Endothelial cell of umbilical vein (primary cell): Measurements from ENCODE around the gene TH. TPM values are rescaled to one million over a fixed set of nuclear protein-coding genes. Genes with fewer than 3 reads are reported as not detected.

Experiments used
- BruUV-seq: library from RNA; stranded (reverse); fragments of 400-500 nt; replicated peaks from 2 replicates; lab custom pipeline; 2021; lab: Mats Ljungman, UMichigan
- CTCF ChIA-PET: fragments of 300-600, 350-600 bp; sonication (Branson Sonifier 250); formaldehyde crosslinking; loops from one replicate; lab custom pipeline; 2021; ENCODE audit warnings: antibody characterized with exemption, inconsistent platforms; lab: Charles Lee
- POLR2A ChIA-PET: fragments of 300-600, 350-600 bp; sonication (Branson Sonifier 250); formaldehyde crosslinking; loops from one replicate; lab custom pipeline; 2021; ENCODE audit warnings: antibody characterized with exemption, inconsistent platforms; lab: Charles Lee
- DNase-seq: peaks from one replicate; pipeline ENCODE4 v3.0.0-alpha.2; 2011; ENCODE audit warnings: low read depth, low spot score
- FAIRE-seq: peaks from 2 replicates; lab custom pipeline; 2011; peaks lifted over from hg19 to GRCh38; lab: Jason Lieb, UNC
- H2AFZ ChIP-seq: 2 replicates; pipeline ENCODE4 v1.6.0; 2012; ENCODE audit warnings: low read depth, low read length, control low read depth, inconsistent platforms
- H3K27ac ChIP-seq: 2 replicates; pipeline ENCODE4 v1.5.1; 2011; ENCODE audit warnings: low read depth, mild to moderate bottlenecking, control low read depth, low read length, moderate library complexity; ENCODE audit not compliant: insufficient read depth
- H3K27me3 ChIP-seq, 2 experiments: 2 replicates each; pipeline versions ENCODE4 v1.6.0 to v1.6.1; 2011; ENCODE audit warnings: low read length in 2 of 2, mixed read lengths in 1 of 2; ENCODE audit not compliant: control insufficient read depth in 2 of 2, insufficient read depth in 2 of 2
- H3K36me3 ChIP-seq, 2 experiments: 2 replicates in 1 of 2; 3 replicates in 1 of 2; pipeline ENCODE4 v1.5.1; 2011; ENCODE audit warnings: low read length in 2 of 2, mild to moderate bottlenecking in 1 of 2, moderate library complexity in 1 of 2; ENCODE audit not compliant: control insufficient read depth in 2 of 2, insufficient read depth in 2 of 2; ENCODE audit errors: extremely low read depth in 1 of 2
- H3K4me1 ChIP-seq: 3 replicates; pipeline ENCODE4 v1.5.1; 2011; ENCODE audit warnings: mild to moderate bottlenecking, low read length; ENCODE audit not compliant: control insufficient read depth, insufficient read depth; ENCODE audit errors: extremely low read depth
- H3K4me2 ChIP-seq: 2 replicates; pipeline ENCODE4 v1.6.1; 2011; ENCODE audit warnings: low read length, control low read depth, mixed read lengths; ENCODE audit not compliant: insufficient read depth
- H3K4me3 ChIP-seq, 3 experiments: fragments of 200-600 bp in 1 of 3; sonication (generic), shearing (Covaris generic) in 1 of 3; replicated peaks in 1 of 3; 2 replicates each; pipeline ENCODE4 v1.5.1; 2011 to 2016; ENCODE audit warnings: control low read depth in 3 of 3, low read length in 3 of 3, mild to moderate bottlenecking in 2 of 3, inconsistent platforms in 1 of 3, low read depth in 1 of 3, moderate library complexity in 1 of 3; ENCODE audit not compliant: insufficient read depth in 1 of 3
- H3K79me2 ChIP-seq: 2 replicates; pipeline ENCODE4 v1.6.0; 2012; ENCODE audit warnings: low read length, inconsistent platforms; ENCODE audit not compliant: control insufficient read depth, insufficient read depth
- H3K9ac ChIP-seq: replicated peaks from 2 replicates; pipeline ENCODE3; 2011; ENCODE audit warnings: low read length, control low read depth; ENCODE audit not compliant: insufficient read depth; ENCODE audit errors: extremely low read depth
- H3K9me1 ChIP-seq: replicated peaks from 3 replicates; pipeline ENCODE4 v1.6.0; 2011; ENCODE audit warnings: mild to moderate bottlenecking, low read length; ENCODE audit not compliant: control insufficient read depth, insufficient read depth; ENCODE audit errors: extremely low read depth
- H3K9me3 ChIP-seq: replicated peaks from 2 replicates; pipeline ENCODE4 v1.5.1; 2012; ENCODE audit warnings: low read length, inconsistent platforms; ENCODE audit not compliant: control insufficient read depth, insufficient read depth
- H4K20me1 ChIP-seq: replicated peaks from 2 replicates; pipeline ENCODE3; 2011; ENCODE audit warnings: mild to moderate bottlenecking, low read length; ENCODE audit not compliant: control insufficient read depth, insufficient read depth; ENCODE audit errors: extremely low read depth
- EZH2 ChIP-seq: IDR thresholded peaks from 2 replicates; pipeline ENCODE4 v1.6.1; 2012; ENCODE audit warnings: borderline replicate concordance, low read depth, mild to moderate bottlenecking, moderate library complexity, low read length, inconsistent platforms; ENCODE audit not compliant: severe bottlenecking
- FOS ChIP-seq: IDR thresholded peaks from 2 replicates; pipeline ENCODE4 v1.6.1; 2011; ENCODE audit warnings: mild to moderate bottlenecking, low read length, moderate library complexity, borderline replicate concordance; ENCODE audit not compliant: insufficient read depth
- GATA2 ChIP-seq: IDR thresholded peaks from 2 replicates; pipeline ENCODE4 v1.7.0; 2011; ENCODE audit warnings: low read depth, mild to moderate bottlenecking, moderate library complexity, mixed read lengths, low read length; ENCODE audit not compliant: insufficient read length, insufficient read depth
- JUN ChIP-seq: IDR thresholded peaks from 2 replicates; pipeline ENCODE4 v1.6.1; 2011; ENCODE audit warnings: borderline replicate concordance, low read depth; ENCODE audit not compliant: insufficient read length, insufficient read depth
- MYC ChIP-seq: IDR thresholded peaks from one replicate; pipeline ENCODE4 v1.6.1; 2011; ENCODE audit warnings: mild to moderate bottlenecking, low read depth, low read length
- POLR2A ChIP-seq: IDR thresholded peaks from 2 replicates; pipeline ENCODE4 v1.6.1; 2012; ENCODE audit warnings: low read depth, mild to moderate bottlenecking, control low read depth, low read length
- POLR2AphosphoS5 ChIP-seq: IDR thresholded peaks from 2 replicates; pipeline ENCODE4 v1.6.1; 2012; ENCODE audit warnings: low read depth, mild to moderate bottlenecking, control low read depth, low read length, moderate library complexity; ENCODE audit not compliant: insufficient read depth
- dilution Hi-C: fragments of 300-500 bp; cut with MboI; formaldehyde crosslinking; loops from one replicate; pipeline ENCODE4 v1.15.0; 2019; ENCODE audit warnings: low sequenced_read_pairs; ENCODE audit not compliant: extremely low pct_ligation_motif_present
- intact Hi-C: fragments of 100-400 bp; cut with micrococcal nuclease; formaldehyde crosslinking; loops from one replicate; pipeline ENCODE4 v1.10.0; 2022
- polyA plus RNA-seq, 4 experiments: library from polyadenylated mRNA; depleted of rRNA in 3 of 4; stranded (reverse) in 3 of 4; unstranded in 1 of 4; fragments of >200 nt; gene quantifications; 2 replicates each; pipeline versions ENCODE4 v1.2.1 to v1.2.3, GENCODE V29; 2011 to 2012; ENCODE audit warnings: missing spikeins in 1 of 4
- total RNA-seq: library from RNA; stranded (reverse); gene quantifications from 2 replicates; pipeline ENCODE4 v1.2.3, GENCODE V29; 2021
- TF ChIP-seq, protein P1 (sequence below), 2 donors: IDR thresholded peaks; 1 replicate in 1 of 2; 2 replicates in 1 of 2; pipeline ENCODE4 v1.5.1; 2011; ENCODE audit warnings: low read length in 2 of 2, mild to moderate bottlenecking in 2 of 2, moderate library complexity in 2 of 2, control low read depth in 1 of 2, inconsistent platforms in 1 of 2, low read depth in 1 of 2; ENCODE audit not compliant: insufficient read depth in 1 of 2; ENCODE audit errors: extremely low read depth in 1 of 2
- TF ChIP-seq, protein P2 (sequence below): IDR thresholded peaks from 2 replicates; pipeline ENCODE4 v1.6.1; 2011; ENCODE audit not compliant: insufficient read depth, insufficient read length

The TH gene
- total and polyA plus RNA-seq, 2 donors (not counting 3 experiments of a cell fraction or from before 2014, with no cell fraction given): not detected

DNA sequence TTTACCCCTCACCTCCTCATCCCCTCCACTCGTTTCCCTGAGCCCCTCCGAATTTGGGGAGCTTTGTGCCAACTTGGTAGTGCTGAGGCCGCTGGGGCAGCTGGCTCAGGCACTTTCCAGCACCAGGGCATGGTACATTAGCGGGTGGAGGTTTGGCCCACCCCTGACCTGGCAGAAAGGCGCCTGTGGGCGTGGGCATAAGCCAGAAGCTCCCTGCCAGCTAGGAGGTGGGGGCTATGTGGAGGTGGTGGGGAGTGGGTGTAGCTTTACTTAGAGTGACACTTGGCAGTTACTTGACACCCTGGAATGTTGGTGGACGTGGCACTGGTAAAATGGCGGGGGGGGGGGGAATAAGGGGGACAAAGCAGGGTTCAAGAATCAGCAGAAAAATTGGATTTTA is 22.2 kb downstream of the TH start:
- Histone ChIP-seq H3K36me3 (no peaks in the 10 kb centered on the region), H3K27ac (no peak overlapping the region), H3K9ac (no peak overlapping the region), H3K4me2 (no peak overlapping the region), H3K4me1 (no peaks in the 10 kb centered on the region), H3K4me3 (no peak overlapping the region), H4K20me1 (no peaks in the 10 kb centered on the region), H2AFZ (no peak overlapping the region), H3K79me2 (no peaks in the 10 kb centered on the region), H3K9me3 (no peaks in the 10 kb centered on the region), H3K9me1 (no peaks in the 10 kb centered on the region), H3K27me3 (peaks cover 31 to 35% of the 10 kb centered on the region in 2 experiments)
- ChIA-PET CTCF (interaction anchor here (0.8 to 12.6 kb wide), 22 partner anchors 8 to 495 kb away, joined by 3 to 868 read pairs (median 26); partner anchors contain the start of gene IGF2), POLR2A (no interaction called here)
- intact Hi-C loops (no loop called here), dilution Hi-C loops (no loop called here)
- FAIRE-seq (no peak), DNase-seq (no peak)
- TF ChIP-seq, protein P1, sequence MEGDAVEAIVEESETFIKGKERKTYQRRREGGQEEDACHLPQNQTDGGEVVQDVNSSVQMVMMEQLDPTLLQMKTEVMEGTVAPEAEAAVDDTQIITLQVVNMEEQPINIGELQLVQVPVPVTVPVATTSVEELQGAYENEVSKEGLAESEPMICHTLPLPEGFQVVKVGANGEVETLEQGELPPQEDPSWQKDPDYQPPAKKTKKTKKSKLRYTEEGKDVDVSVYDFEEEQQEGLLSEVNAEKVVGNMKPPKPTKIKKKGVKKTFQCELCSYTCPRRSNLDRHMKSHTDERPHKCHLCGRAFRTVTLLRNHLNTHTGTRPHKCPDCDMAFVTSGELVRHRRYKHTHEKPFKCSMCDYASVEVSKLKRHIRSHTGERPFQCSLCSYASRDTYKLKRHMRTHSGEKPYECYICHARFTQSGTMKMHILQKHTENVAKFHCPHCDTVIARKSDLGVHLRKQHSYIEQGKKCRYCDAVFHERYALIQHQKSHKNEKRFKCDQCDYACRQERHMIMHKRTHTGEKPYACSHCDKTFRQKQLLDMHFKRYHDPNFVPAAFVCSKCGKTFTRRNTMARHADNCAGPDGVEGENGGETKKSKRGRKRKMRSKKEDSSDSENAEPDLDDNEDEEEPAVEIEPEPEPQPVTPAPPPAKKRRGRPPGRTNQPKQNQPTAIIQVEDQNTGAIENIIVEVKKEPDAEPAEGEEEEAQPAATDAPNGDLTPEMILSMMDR (IDR thresholded peaks at IDR 0.05; ENCODE audit: extremely low read depth in 1 of 2, insufficient read depth in 1 of 2, low read depth in 1 of 2, low read length in 2 of 2): no peak
- TF ChIP-seq JUN: no peak
- no peak for TF ChIP-seq POLR2A
- no peak for TF ChIP-seq MYC
- no peak for TF ChIP-seq FOS
- no peak for TF ChIP-seq POLR2AphosphoS5
- no peak for TF ChIP-seq GATA2
- TF ChIP-seq, protein P2, sequence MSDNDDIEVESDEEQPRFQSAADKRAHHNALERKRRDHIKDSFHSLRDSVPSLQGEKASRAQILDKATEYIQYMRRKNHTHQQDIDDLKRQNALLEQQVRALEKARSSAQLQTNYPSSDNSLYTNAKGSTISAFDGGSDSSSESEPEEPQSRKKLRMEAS: no peak
- no peak for TF ChIP-seq EZH2
- BruUV-seq: no TSS peak
